ENCODE data around the gene PPOX.

The PPOX gene

DNA sequence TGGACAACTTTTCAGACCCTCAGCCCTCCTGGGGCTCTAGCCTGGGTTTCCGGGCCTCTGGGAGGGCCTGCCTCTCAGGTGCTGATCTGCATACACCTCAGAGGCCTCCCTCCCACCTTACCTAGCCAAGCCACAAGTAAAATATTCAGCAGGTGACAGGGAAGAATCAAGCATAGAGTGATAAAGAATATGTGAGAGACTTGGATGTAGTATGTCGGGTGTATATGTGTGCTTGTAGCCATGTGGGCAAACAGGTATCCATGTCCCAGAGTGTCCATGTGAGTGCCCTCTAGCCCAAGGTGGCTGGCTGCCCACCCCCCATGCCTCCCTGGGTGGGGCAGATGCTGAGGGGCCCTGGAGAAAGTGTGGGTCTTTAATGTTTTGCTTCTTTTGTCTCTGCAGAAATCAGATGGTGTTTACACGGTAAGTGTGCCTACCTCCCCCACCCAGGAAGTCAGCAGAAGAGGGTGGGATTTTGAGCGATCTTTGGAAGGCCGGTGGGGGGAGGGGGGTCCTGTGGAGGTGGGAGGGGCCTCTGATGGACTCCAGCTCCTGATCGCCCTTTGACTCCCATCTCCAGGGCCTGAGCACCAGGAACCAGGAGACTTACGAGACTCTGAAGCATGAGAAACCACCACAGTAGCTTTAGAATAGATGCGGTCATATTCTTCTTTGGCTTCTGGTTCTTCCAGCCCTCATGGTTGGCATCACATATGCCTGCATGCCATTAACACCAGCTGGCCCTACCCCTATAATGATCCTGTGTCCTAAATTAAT lies 52.3 kb downstream of the PPOX start:
- no peak for DNase-seq

DNA sequence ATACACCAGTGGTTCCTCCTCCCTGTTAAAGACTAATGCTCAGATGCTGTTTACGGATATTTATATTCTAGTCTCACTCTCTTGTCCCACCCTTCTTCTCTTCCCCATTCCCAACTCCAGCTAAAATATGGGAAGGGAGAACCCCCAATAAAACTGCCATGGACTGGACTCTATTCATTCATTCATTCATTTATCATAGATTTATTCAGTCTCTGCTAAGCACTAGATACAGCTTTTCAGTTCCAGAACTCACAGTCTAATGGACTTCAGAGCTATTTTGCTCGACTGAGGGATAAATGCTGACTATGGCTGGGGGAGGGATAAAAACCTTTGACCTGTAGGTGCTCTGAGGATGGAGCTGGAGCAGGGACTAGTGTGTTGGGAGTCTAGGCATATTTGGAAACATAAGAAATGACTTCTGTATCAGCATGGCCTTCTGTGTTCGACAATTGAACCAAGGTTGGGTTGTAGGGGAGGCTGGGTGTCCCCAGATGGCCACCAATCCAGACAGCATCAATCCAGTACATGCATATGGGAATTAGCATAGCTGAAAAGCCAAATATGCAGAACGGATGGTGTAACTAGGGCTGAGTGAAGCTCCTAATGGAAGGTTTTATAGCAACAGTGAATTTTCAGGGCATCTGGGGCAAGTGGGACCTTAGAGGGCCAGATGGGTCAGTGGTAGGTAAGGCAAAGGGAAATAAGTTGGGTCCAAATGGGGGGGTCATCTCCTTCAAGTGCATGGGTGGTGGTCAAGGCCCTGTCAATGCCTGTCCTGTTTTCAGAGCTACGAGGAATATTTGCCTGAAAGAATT lies 53.1 kb downstream of the PPOX start:
- no peak for DNase-seq

GRCh38 chr1:161220002-161220401 lies 53.8 kb downstream of the PPOX start:
- DNase-seq, result no peak

Data from anterior cingulate cortex (tissue), 58 donors.